HG03280 (cell line): Measurements from ENCODE around the gene RAD51B.
"Not testable (repeated sequence)": the region's sequence is repeated elsewhere in the genome, so short reads cannot be mapped to it uniquely, and the experiment has no call there.

Source experiments
- ATAC-seq: cut with Tn5 transposase; IDR thresholded peaks from one replicate; pipeline ENCODE4 v1.9.1; 2021; ENCODE audit warnings: mild to moderate bottlenecking, moderate library complexity; ENCODE audit not compliant: unreplicated experiment

RAD51B gene

GRCh38 chr14:67819563-67820421, at the start of gene RAD51B:
TSS of gene RAD51B (plus strand) at chr14:67819779.
- ATAC-seq, result peak; percentile 70

- ATAC-seq, result no peak
These were observed 45.7 kb upstream of the RAD51B start for GRCh38 chr14:67773844-67774377.

- ATAC-seq, result no peak
These were observed 42.8 kb upstream of the RAD51B start for GRCh38 chr14:67776653-67777322.

GRCh38 chr14:67778792-67779191, 40.8 kb upstream of the RAD51B start:
- ATAC-seq, result no peak

- no peak for ATAC-seq
These were observed 37.5 kb upstream of the RAD51B start for GRCh38 chr14:67782090-67782489.

- no peak for ATAC-seq
These were observed 35.2 kb upstream of the RAD51B start for GRCh38 chr14:67784244-67784823.

- no peak for ATAC-seq
These were observed 34.1 kb upstream of the RAD51B start for GRCh38 chr14:67785270-67786109.

- no peak for ATAC-seq
These were observed 31.9 kb upstream of the RAD51B start for GRCh38 chr14:67787673-67788072.

GRCh38 chr14:67798731-67799130, 20.8 kb upstream of the RAD51B start:
- ATAC-seq, result no peak

GRCh38 chr14:67800743-67801142, 18.8 kb upstream of the RAD51B start:
- no peak for ATAC-seq

GRCh38 chr14:67806246-67806645, 13.3 kb upstream of the RAD51B start:
- ATAC-seq, result no peak

- ATAC-seq, result no peak
These were observed 4.8 kb upstream of the RAD51B start for GRCh38 chr14:67814821-67815220.

GRCh38 chr14:67815573-67816225, 3.9 kb upstream of the RAD51B start:
- no peak for ATAC-seq

GRCh38 chr14:67816326-67817002, 3.1 kb upstream of the RAD51B start, which contains the start of gene ZFYVE26:
TSS of gene ZFYVE26 (minus strand) at chr14:67816590. CDS start at chr14:67815963, 627 bp downstream.
- ATAC-seq, result peak; percentile 89

- ATAC-seq, result no peak
These were observed 1.7 kb upstream of the RAD51B start for GRCh38 chr14:67817750-67818438.

- not testable (repeated sequence) for ATAC-seq
These were observed 1.1 kb upstream of the RAD51B start for GRCh38 chr14:67818476-67818875.

GRCh38 chr14:67820428-67820971, 921 bp downstream of the RAD51B start:
- ATAC-seq, result no peak

- no peak for ATAC-seq
These were observed 1.5 kb downstream of the RAD51B start for GRCh38 chr14:67821121-67821520.

- ATAC-seq, result no peak
These were observed 11.5 kb downstream of the RAD51B start for GRCh38 chr14:67831113-67831512.
